Right atrium auricular region (tissue), 2 donors: Measurements from ENCODE around the gene UTP20. TPM values are rescaled to one million over a fixed set of nuclear protein-coding genes. Genes with fewer than 3 reads are reported as not detected.

ENCODE experiments used
- DNase-seq: peaks from one replicate; pipeline ENCODE4 v3.0.0-alpha.2; 2019; ENCODE audit warnings: low spot score
- H3K27ac ChIP-seq, 2 donors: fragments of 200-600 bp; sonication (generic); 1 replicate in 1 of 2; 2 replicates in 1 of 2; pipeline ENCODE4 v1.5.1; 2016 to 2019
- H3K27me3 ChIP-seq, 2 donors: fragments of 200-600 bp; sonication (generic); one replicate each; pipeline versions ENCODE4 v1.5.1 to v1.6.0; 2017 to 2019
- H3K36me3 ChIP-seq: fragments of 200-600 bp; sonication (generic); one replicate; pipeline ENCODE4 v1.5.1; 2016
- H3K4me1 ChIP-seq, 2 donors: fragments of 200-600 bp; sonication (generic); one replicate each; pipeline versions ENCODE4 v1.5.1 to v1.6.0; 2017 to 2019
- H3K4me3 ChIP-seq, 2 donors: fragments of 200-600 bp; sonication (generic); 1 replicate in 1 of 2; 2 replicates in 1 of 2; pipeline ENCODE4 v1.5.1; 2017 to 2019; ENCODE audit warnings: mild to moderate bottlenecking in 1 of 2, moderate library complexity in 1 of 2
- H3K9me3 ChIP-seq, 2 donors: fragments of 200-600 bp; sonication (generic); one replicate each; pipeline ENCODE4 v1.5.1; 2019
- CTCF ChIP-seq, 2 donors: fragments of 200-600 bp; sonication (generic); IDR thresholded peaks; one replicate each; pipeline ENCODE4 v1.5.1; 2019; ENCODE audit warnings: antibody characterized with exemption in 2 of 2
- total RNA-seq, 2 donors: library from RNA; depleted of rRNA; stranded (reverse); fragments of >200 nt; gene quantifications; one replicate each; pipeline ENCODE4 v1.1.0, GENCODE V29; 2016

UTP20 gene
- total RNA-seq, 2 donors from 2014 or later = 5.8 to 6.7 TPM

GRCh38 chr12:101276433-101276832, 3.5 kb upstream of the UTP20 start:
- Histone ChIP-seq H3K27ac (no peak overlapping the region), H3K36me3 (no peaks in the 10 kb centered on the region), H3K4me1 (peaks cover 0 to 10% of the 10 kb centered on the region in 2 donors), H3K9me3 (no peaks in the 10 kb centered on the region), H3K4me3 (no peak overlapping the region), H3K27me3 (no peaks in the 10 kb centered on the region)
- DNase-seq = no peak
- no peak for TF ChIP-seq CTCF (IDR thresholded peaks at IDR 0.05)

- no peak for DNase-seq
- no peaks in the 10 kb centered on the region for H3K36me3 ChIP-seq
- H3K4me3 ChIP-seq = no peak overlapping the region
- H3K27me3 ChIP-seq = no peaks in the 10 kb centered on the region
- TF ChIP-seq CTCF (IDR thresholded peaks at IDR 0.05) = no peak
- no peaks in the 10 kb centered on the region for H3K9me3 ChIP-seq
- H3K27ac ChIP-seq = no peak overlapping the region
- peaks cover 0 to 10% of the 10 kb centered on the region in 2 donors for H3K4me1 ChIP-seq
Observed at GRCh38 chr12:101277443-101277842, 2.5 kb upstream of the UTP20 start.

GRCh38 chr12:101287357-101287756, 7.5 kb downstream of the UTP20 start:
- Histone ChIP-seq H3K27me3 (no peaks in the 10 kb centered on the region), H3K4me3 (no peak overlapping the region), H3K27ac (no peak overlapping the region), H3K9me3 (no peaks in the 10 kb centered on the region), H3K36me3 (peaks cover 43% of the 10 kb centered on the region), H3K4me1 (no peaks in the 10 kb centered on the region)
- DNase-seq = no peak
- TF ChIP-seq CTCF (IDR thresholded peaks at IDR 0.05) = no peak

GRCh38 chr12:101297661-101298060, 17.8 kb downstream of the UTP20 start:
- no peak for TF ChIP-seq CTCF (IDR thresholded peaks at IDR 0.05)
- Histone ChIP-seq H3K9me3 (no peaks in the 10 kb centered on the region), H3K4me3 (no peak overlapping the region), H3K36me3 (peaks cover 38% of the 10 kb centered on the region), H3K4me1 (no peaks in the 10 kb centered on the region), H3K27ac (no peak overlapping the region), H3K27me3 (no peaks in the 10 kb centered on the region)
- no peak for DNase-seq

GRCh38 chr12:101298426-101298825, 18.5 kb downstream of the UTP20 start:
- Histone ChIP-seq H3K36me3 (peaks cover 42% of the 10 kb centered on the region), H3K4me3 (no peak overlapping the region), H3K27ac (no peak overlapping the region), H3K27me3 (no peaks in the 10 kb centered on the region), H3K9me3 (no peaks in the 10 kb centered on the region), H3K4me1 (no peaks in the 10 kb centered on the region)
- DNase-seq = no peak
- TF ChIP-seq CTCF (IDR thresholded peaks at IDR 0.05) = no peak

- H3K27me3 ChIP-seq = no peaks in the 10 kb centered on the region
- H3K4me1 ChIP-seq = no peaks in the 10 kb centered on the region
- no peak for DNase-seq
- no peak overlapping the region for H3K27ac ChIP-seq
- no peak overlapping the region for H3K4me3 ChIP-seq
- H3K36me3 ChIP-seq = peaks cover 52% of the 10 kb centered on the region
- TF ChIP-seq CTCF (IDR thresholded peaks at IDR 0.05) = no peak
- H3K9me3 ChIP-seq = no peaks in the 10 kb centered on the region
Observed at GRCh38 chr12:101299346-101299745, 19.4 kb downstream of the UTP20 start.
